ENCODE data around the gene ARHGAP1. TPM values are rescaled to one million over a fixed set of nuclear protein-coding genes. Genes with fewer than 3 reads are reported as not detected.

The ARHGAP1 gene
- total RNA-seq, result 80.3 TPM

GRCh38 chr11:46700241-46701077, at the start of gene ARHGAP1, which contains the start of gene ZNF408:
Gene ARHGAP1 (minus strand): TSS chr11:46700619. CDS start chr11:46696107, 4,512 bp downstream.
Gene ZNF408 (plus strand): TSS chr11:46701031. CDS start chr11:46701048, 17 bp downstream.
- H3K4me1 ChIP-seq, result peaks cover 63% of the 10 kb centered on the region
- H3K27ac ChIP-seq, result peak within 1 kb of the TSS; percentile 95
- H3K9me3 ChIP-seq, result no peaks in the 10 kb centered on the region
- peak in 1 of 2 donors; percentile 99 for DNase-seq (ENCODE audit: extremely low spot score in 2 of 2)
- peak within 1 kb of the TSS; percentile 78 to 93 for H3K4me3 ChIP-seq
- TF ChIP-seq CTCF (IDR thresholded peaks at IDR 0.05) (no peak), POLR2A (IDR thresholded peaks at IDR 0.05) (peak in 1 of 2 donors; percentile 52), POLR2AphosphoS5 (IDR thresholded peaks at IDR 0.05; ENCODE audit: insufficient read depth in 1 of 2, low read depth in 1 of 2) (peak; percentile 94 to 96)
- peaks cover 0 to 28% of the 10 kb centered on the region in 2 donors for H3K36me3 ChIP-seq
- H3K27me3 ChIP-seq, result no peaks in the 10 kb centered on the region
- intact Hi-C loops (cut with DNase I), result no loop called here

GRCh38 chr11:46747150-46747549, 46.7 kb upstream of the ARHGAP1 start:
- H3K36me3 ChIP-seq, result peaks cover 0 to 85% of the 10 kb centered on the region in 2 donors
- no peak overlapping the region for H3K4me3 ChIP-seq
- no peak overlapping the region for H3K27ac ChIP-seq
- no peak for TF ChIP-seq CTCF (IDR thresholded peaks at IDR 0.05)
- no peak for TF ChIP-seq POLR2A (IDR thresholded peaks at IDR 0.05)
- TF ChIP-seq POLR2AphosphoS5 (IDR thresholded peaks at IDR 0.05; ENCODE audit: insufficient read depth in 1 of 2, low read depth in 1 of 2), result no peak
- no peak for DNase-seq (ENCODE audit: extremely low spot score in 2 of 2)
- H3K4me1 ChIP-seq, result no peaks in the 10 kb centered on the region
- H3K27me3 ChIP-seq, result no peaks in the 10 kb centered on the region
- intact Hi-C loops (cut with DNase I), result no loop called here
- no peaks in the 10 kb centered on the region for H3K9me3 ChIP-seq

GRCh38 chr11:46745995-46746394, 45.6 kb upstream of the ARHGAP1 start:
- H3K36me3 ChIP-seq, result peaks cover 0 to 88% of the 10 kb centered on the region in 2 donors
- intact Hi-C loops (cut with DNase I), result no loop called here
- TF ChIP-seq POLR2AphosphoS5 (IDR thresholded peaks at IDR 0.05; ENCODE audit: insufficient read depth in 1 of 2, low read depth in 1 of 2) (no peak), CTCF (IDR thresholded peaks at IDR 0.05) (no peak), POLR2A (IDR thresholded peaks at IDR 0.05) (no peak)

GRCh38 chr11:46745328-46745727, 44.9 kb upstream of the ARHGAP1 start:
- Histone ChIP-seq H3K4me3 (no peak overlapping the region), H3K36me3 (peaks cover 0 to 81% of the 10 kb centered on the region in 2 donors), H3K27ac (no peak overlapping the region), H3K4me1 (no peaks in the 10 kb centered on the region), H3K9me3 (no peaks in the 10 kb centered on the region), H3K27me3 (no peaks in the 10 kb centered on the region)
- TF ChIP-seq CTCF (IDR thresholded peaks at IDR 0.05), result no peak
- no peak for TF ChIP-seq POLR2AphosphoS5 (IDR thresholded peaks at IDR 0.05; ENCODE audit: insufficient read depth in 1 of 2, low read depth in 1 of 2)
- no peak for TF ChIP-seq POLR2A (IDR thresholded peaks at IDR 0.05)
- intact Hi-C loops (cut with DNase I), result no loop called here
- DNase-seq (ENCODE audit: extremely low spot score in 2 of 2), result no peak

More at GRCh38 chr11:46745995-46746394, 45.6 kb upstream of the ARHGAP1 start:
- Histone ChIP-seq H3K27ac (no peak overlapping the region), H3K4me1 (no peaks in the 10 kb centered on the region), H3K27me3 (no peaks in the 10 kb centered on the region), H3K9me3 (no peaks in the 10 kb centered on the region), H3K4me3 (no peak overlapping the region)
- DNase-seq (ENCODE audit: extremely low spot score in 2 of 2), result no peak

Data from vagina (tissue), 2 donors.